Tibial nerve (tissue), 4 donors: Measurements from ENCODE around the gene ALDH4A1. TPM values are rescaled to one million over a fixed set of nuclear protein-coding genes. Genes with fewer than 3 reads are reported as not detected.
A peak's percentile ranks its signal among the peaks of the same experiment; 100 is the strongest.

Experiments used
- DNase-seq, 2 donors: peaks; one replicate each; pipeline ENCODE4 v3.0.0-alpha.2; 2019; ENCODE audit warnings: low spot score in 2 of 2
- H3K27ac ChIP-seq, 4 donors: fragments of 200-600 bp; sonication (generic) in 3 of 4; one replicate each; pipeline ENCODE4 v1.5.1; 2017 to 2019; ENCODE audit warnings: mild to moderate bottlenecking in 1 of 4
- H3K27me3 ChIP-seq, 2 donors: fragments of 200-600 bp; sonication (generic) in 1 of 2; one replicate each; pipeline versions ENCODE4 v1.5.1 to v1.6.0; 2017 to 2019
- H3K36me3 ChIP-seq, 3 donors: fragments of 200-600 bp; sonication (generic); one replicate each; pipeline ENCODE4 v1.5.1; 2018 to 2019
- H3K4me1 ChIP-seq, 4 donors: fragments of 200-600 bp; sonication (generic) in 3 of 4; one replicate each; pipeline ENCODE4 v1.5.1; 2017 to 2019
- H3K4me3 ChIP-seq, 4 donors: fragments of 200-600 bp; sonication (generic) in 3 of 4; one replicate each; pipeline ENCODE4 v1.5.1; 2017 to 2019; ENCODE audit warnings: mild to moderate bottlenecking in 1 of 4, moderate library complexity in 1 of 4
- H3K9me3 ChIP-seq, 4 donors: fragments of 200-600 bp; sonication (generic) in 3 of 4; one replicate each; pipeline ENCODE4 v1.5.1; 2017 to 2019
- CTCF ChIP-seq, 5 experiments: fragments of 200-600 bp in 3 of 5; fragments of 450-650 bp in 2 of 5; sonication (generic) in 3 of 5; IDR thresholded peaks; one replicate each; pipeline ENCODE4 v1.5.1; 2016 to 2019; ENCODE audit warnings: antibody characterized with exemption in 5 of 5, mild to moderate bottlenecking in 3 of 5, moderate library complexity in 2 of 5
- EP300 ChIP-seq, 2 donors: sonication (generic); formaldehyde crosslinking; IDR thresholded peaks; one replicate each; pipeline ENCODE4 v1.6.1; 2017; ENCODE audit warnings: antibody characterized with exemption in 2 of 2, mild to moderate bottlenecking in 1 of 2
- POLR2A ChIP-seq, 2 donors: fragments of 450-650 bp; IDR thresholded peaks; one replicate each; pipeline ENCODE4 v1.6.1; 2017; ENCODE audit warnings: antibody characterized with exemption in 2 of 2, mild to moderate bottlenecking in 2 of 2, moderate library complexity in 2 of 2
- WGBS, 2 donors: methylation state at CpG; one replicate each; pipeline ENCODE4 v1.1.5; 2018; 5-methylcytosine and 5-hydroxymethylcytosine counted together
- total RNA-seq, 4 donors: library from RNA; depleted of rRNA; stranded (reverse); fragments of >200 nt; gene quantifications; one replicate each; pipeline ENCODE4 v1.1.0, GENCODE V29; 2016

Gene ALDH4A1
- total RNA-seq, 4 donors from 2014 or later, result 31.2 to 42.0 (median 35.3) TPM

- peaks cover 0 to 51% (median 36%) of the 10 kb centered on the region in 4 donors for H3K4me1 ChIP-seq
- 10 to 27% methylated on average over 8 of the region's 8 CpGs for WGBS, 2 donors
- DNase-seq, result peak; percentile 70 to 83
- no peaks in the 10 kb centered on the region for H3K27me3 ChIP-seq
- TF ChIP-seq POLR2A (IDR thresholded peaks at IDR 0.05) (peak in 1 of 2 donors; percentile 49), EP300 (IDR thresholded peaks at IDR 0.05) (peak; percentile 56 to 74), CTCF (IDR thresholded peaks at IDR 0.05) (peak in 3 of 5 experiments; percentile 18 to 56 (median 53))
- no peak overlapping the region for H3K4me3 ChIP-seq
- H3K27ac ChIP-seq, result peak overlapping the region; percentile 69 to 95 (median 85)
- no peaks in the 10 kb centered on the region for H3K9me3 ChIP-seq
- H3K36me3 ChIP-seq, result peaks cover 0 to 27% (median 0%) of the 10 kb centered on the region in 3 donors
Observed at GRCh38 chr1:18922319-18922726, 20.0 kb upstream of the ALDH4A1 start.

- no peaks in the 10 kb centered on the region for H3K9me3 ChIP-seq
- H3K27me3 ChIP-seq, result no peaks in the 10 kb centered on the region
- 59 to 69% methylated on average over 17 of the region's 17 CpGs for WGBS, 2 donors
- peaks cover 0 to 45% (median 30%) of the 10 kb centered on the region in 4 donors for H3K4me1 ChIP-seq
- peaks cover 0 to 33% (median 0%) of the 10 kb centered on the region in 3 donors for H3K36me3 ChIP-seq
- no peak overlapping the region for H3K4me3 ChIP-seq
- no peak for DNase-seq
- H3K27ac ChIP-seq, result peak overlapping the region; percentile 69 to 95 (median 85)
- no peak for TF ChIP-seq EP300 (IDR thresholded peaks at IDR 0.05)
- TF ChIP-seq POLR2A (IDR thresholded peaks at IDR 0.05), result no peak
- no peak for TF ChIP-seq CTCF (IDR thresholded peaks at IDR 0.05)
Observed at GRCh38 chr1:18921516-18922251, 19.3 kb upstream of the ALDH4A1 start.

GRCh38 chr1:18920931-18921330, 18.6 kb upstream of the ALDH4A1 start:
- 97 to 98% methylated on average over 7 of the region's 7 CpGs for WGBS, 2 donors
- no peak for DNase-seq
- H3K27ac ChIP-seq, result no peak overlapping the region

GRCh38 chr1:18919956-18920355, 17.6 kb upstream of the ALDH4A1 start:
- no peak overlapping the region for H3K4me3 ChIP-seq
- H3K27me3 ChIP-seq, result no peaks in the 10 kb centered on the region
- WGBS, 2 donors, result 83 to 85% methylated on average over 12 of the region's 12 CpGs
- H3K36me3 ChIP-seq, result peaks cover 0 to 48% (median 0%) of the 10 kb centered on the region in 3 donors
- peaks cover 0 to 40% (median 26%) of the 10 kb centered on the region in 4 donors for H3K4me1 ChIP-seq
- DNase-seq, result no peak
- H3K27ac ChIP-seq, result no peak overlapping the region
- no peak for TF ChIP-seq CTCF (IDR thresholded peaks at IDR 0.05)
- no peak for TF ChIP-seq POLR2A (IDR thresholded peaks at IDR 0.05)
- TF ChIP-seq EP300 (IDR thresholded peaks at IDR 0.05), result no peak
- no peaks in the 10 kb centered on the region for H3K9me3 ChIP-seq

More at GRCh38 chr1:18920931-18921330, 18.6 kb upstream of the ALDH4A1 start:
- peaks cover 0 to 41% (median 0%) of the 10 kb centered on the region in 3 donors for H3K36me3 ChIP-seq
- H3K27me3 ChIP-seq, result no peaks in the 10 kb centered on the region
- no peak overlapping the region for H3K4me3 ChIP-seq
- TF ChIP-seq CTCF (IDR thresholded peaks at IDR 0.05) (no peak), POLR2A (IDR thresholded peaks at IDR 0.05) (no peak), EP300 (IDR thresholded peaks at IDR 0.05) (no peak)
- H3K9me3 ChIP-seq, result no peaks in the 10 kb centered on the region
- peaks cover 0 to 38% (median 26%) of the 10 kb centered on the region in 4 donors for H3K4me1 ChIP-seq

DNA sequence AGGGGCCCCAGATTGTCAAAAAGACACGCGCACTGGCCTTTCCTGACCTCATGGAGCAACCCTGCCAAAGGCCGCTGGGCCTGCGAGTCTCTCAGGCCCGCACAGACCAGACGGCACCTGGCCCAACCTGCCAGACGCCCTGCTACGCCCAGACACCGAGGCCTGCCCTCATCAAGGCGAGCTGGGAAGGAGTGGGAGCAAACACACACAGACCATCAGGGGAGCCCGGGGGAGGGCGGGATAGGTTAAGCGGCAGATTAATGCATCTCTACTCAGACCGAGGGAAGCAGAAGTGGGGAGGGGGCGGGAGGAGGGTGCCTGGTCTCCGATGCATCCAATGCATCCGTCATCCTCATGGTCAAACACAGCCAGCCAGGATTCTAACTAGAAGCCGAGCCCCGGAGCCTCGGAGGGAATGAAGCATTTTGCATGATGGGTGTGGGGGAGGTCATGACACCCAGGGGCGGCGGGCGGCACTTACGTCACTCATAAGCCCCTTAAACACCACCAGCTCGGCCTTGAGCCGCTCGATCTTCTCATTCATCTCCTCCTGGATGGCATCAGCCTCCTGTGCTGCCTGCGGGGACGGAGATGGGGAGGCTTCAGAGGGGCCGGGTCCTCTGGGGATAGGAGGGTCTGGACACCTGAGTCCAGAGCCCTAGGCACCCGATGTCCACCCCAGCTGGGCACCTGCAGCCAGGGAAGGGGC, 17.0 kb upstream of the ALDH4A1 start:
- H3K4me3 ChIP-seq, result no peak overlapping the region
- peaks cover 0 to 48% (median 0%) of the 10 kb centered on the region in 3 donors for H3K36me3 ChIP-seq
- H3K27ac ChIP-seq, result no peak overlapping the region
- H3K9me3 ChIP-seq, result no peaks in the 10 kb centered on the region
- TF ChIP-seq EP300 (IDR thresholded peaks at IDR 0.05), result no peak
- TF ChIP-seq CTCF (IDR thresholded peaks at IDR 0.05), result no peak
- TF ChIP-seq POLR2A (IDR thresholded peaks at IDR 0.05), result no peak
- no peak for DNase-seq
- 84 to 89% methylated on average over 30 to 31 of the region's 31 CpGs for WGBS, 2 donors
- no peaks in the 10 kb centered on the region for H3K27me3 ChIP-seq
- H3K4me1 ChIP-seq, result peaks cover 0 to 36% (median 25%) of the 10 kb centered on the region in 4 donors
